Measurements from ENCODE around the gene STK17B.
"Not testable (repeated sequence)": the region's sequence is repeated elsewhere in the genome, so short reads cannot be mapped to it uniquely, and the experiment has no call there.

Gene STK17B

DNA sequence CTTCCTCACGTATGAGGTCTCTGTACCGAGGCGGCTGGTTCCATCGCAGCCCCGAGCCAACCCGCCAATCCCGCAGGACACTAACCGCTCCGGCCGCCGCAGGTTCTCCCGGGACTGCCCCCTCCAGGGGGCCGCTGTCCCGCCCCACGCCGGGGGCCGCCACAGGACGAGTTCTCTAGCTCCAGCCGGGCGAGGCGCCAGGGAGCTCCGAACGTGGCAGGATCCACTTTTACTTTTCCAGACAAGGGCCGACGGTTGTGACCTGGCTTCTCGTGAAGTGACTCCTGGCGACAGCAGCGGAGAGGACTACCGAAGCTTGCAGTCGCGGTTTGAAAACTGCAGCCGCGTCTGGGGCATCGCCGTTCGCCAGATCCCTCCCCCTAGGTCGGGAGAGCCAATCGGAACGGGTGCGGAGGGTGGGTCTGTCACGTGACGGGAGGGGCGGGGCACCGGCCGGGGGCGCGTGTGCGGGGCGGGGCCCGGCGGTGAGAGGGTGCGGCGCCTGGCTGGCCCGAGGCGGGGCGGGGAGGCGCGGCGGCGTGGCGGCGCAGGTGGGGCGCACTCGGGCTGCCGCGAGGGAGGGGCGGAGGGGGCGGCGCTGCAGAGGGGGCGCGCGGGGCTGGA lies at the start of gene STK17B:
Gene STK17B, minus strand, starts transcription at position 331 of the 624 bp plus-strand sequence. CDS start 8,195 bp downstream, outside the sequence.
- peak; percentile 92 to 95 for DNase-seq (ENCODE audit: low read depth in 2 of 2)

- DNase-seq (ENCODE audit: low read depth in 2 of 2), result no peak
Observed at GRCh38 chr2:196220671-196221070, 49.3 kb upstream of the STK17B start.

DNA sequence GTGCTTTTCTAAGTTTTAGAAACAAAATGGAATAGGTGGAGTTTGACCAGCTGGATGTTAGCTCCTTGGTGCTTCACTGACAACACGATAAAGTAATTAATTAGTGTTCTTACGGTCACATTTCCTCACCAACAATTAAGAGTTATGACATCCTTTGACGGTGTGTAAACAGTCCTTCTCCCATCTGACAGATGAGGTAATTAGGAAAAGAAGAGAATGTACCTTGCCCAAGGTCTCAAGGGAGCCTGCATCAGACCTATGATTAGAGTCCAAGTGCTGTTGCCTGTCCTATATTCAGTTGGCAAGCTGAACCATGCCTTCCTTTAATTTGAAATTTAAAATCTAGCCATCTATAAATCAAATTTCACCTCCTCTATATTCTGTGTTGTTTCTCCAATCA lies 48.3 kb upstream of the STK17B start:
- DNase-seq (ENCODE audit: low read depth in 2 of 2), result no peak

DNA sequence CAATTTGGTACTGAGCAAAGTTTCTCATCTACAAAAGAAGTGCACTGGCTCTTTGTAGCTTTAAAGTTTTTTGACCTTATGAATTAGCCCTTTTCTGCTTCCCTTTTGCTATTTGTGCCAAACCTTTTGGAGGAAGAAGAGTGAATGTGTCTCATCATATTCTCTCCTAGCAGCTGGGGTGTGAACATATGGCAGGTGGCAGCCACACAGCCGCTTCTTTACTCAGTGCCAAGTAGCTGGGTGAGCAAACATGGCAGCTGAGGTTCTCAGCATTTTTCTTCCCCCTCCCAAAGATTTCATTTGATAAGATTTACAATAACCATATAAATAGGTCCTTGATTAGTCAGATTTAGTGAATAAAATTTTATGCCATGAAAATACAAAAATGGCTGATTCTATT lies 46.7 kb upstream of the STK17B start:
- no peak for DNase-seq (ENCODE audit: low read depth in 2 of 2)

DNA sequence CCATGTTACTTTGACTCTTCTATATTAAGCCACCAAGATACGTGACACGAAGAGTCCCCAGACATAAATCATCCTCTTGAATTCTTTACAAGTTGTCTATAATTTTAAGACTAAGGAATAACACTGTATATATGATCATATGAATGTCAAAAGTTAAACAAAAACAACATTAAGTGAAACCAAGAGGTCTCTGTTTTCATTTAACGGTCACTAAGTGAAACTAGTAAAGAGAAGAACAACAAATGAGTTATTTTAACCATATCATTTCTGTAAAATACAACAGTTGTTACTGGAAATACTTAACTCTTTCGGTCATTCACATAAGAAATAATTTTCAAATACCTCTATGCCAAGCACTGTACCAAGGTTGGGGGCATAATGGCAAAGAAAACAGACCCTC lies 45.7 kb upstream of the STK17B start:
- no peak for DNase-seq (ENCODE audit: low read depth in 2 of 2)

- no peak for DNase-seq (ENCODE audit: low read depth in 2 of 2)
Observed at GRCh38 chr2:196215376-196215775, 44.0 kb upstream of the STK17B start.

GRCh38 chr2:196214156-196214555 lies 42.8 kb upstream of the STK17B start:
- no peak for DNase-seq (ENCODE audit: low read depth in 2 of 2)

DNA sequence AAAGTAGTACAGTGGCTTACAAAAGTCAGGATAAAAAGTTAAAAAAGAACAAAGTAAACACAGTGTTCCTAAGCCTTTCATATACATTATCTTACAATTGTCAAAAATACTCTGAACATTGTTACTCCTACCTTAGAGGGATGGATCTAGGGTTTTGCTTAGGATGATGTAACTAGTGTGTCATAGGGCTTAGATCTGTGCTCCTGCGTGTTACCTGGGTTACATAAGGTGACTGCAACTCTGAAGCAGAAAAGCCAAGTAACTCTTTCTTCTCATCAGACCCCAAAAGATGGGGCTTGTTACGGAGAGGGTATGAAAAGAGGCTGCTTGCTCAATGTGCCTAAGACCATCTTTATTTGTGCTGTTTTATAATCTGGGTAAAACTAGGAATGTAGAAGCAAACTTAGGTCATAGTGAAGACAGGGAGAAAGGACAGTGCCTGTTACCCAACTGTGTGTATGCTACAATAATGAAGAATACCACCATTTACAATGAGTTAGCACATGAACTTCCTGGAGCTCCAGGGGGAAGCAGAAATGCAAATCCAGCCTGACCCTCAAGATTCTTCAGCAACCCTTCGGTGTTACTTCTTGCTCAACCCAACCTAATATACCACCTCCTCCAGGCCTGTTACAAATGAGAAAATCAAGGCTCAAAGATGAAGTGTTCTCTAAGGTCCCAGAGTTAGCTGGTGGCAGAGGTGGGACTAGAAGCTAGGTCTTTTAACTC lies 42.0 kb upstream of the STK17B start:
- DNase-seq (ENCODE audit: low read depth in 2 of 2), result no peak

GRCh38 chr2:196208915-196209314 lies 37.5 kb upstream of the STK17B start:
- no peak for DNase-seq (ENCODE audit: low read depth in 2 of 2)

GRCh38 chr2:196206804-196207203 lies 35.4 kb upstream of the STK17B start:
- DNase-seq (ENCODE audit: low read depth in 2 of 2), result no peak

GRCh38 chr2:196205881-196206435 lies 34.6 kb upstream of the STK17B start:
- no peak for DNase-seq (ENCODE audit: low read depth in 2 of 2)

- DNase-seq (ENCODE audit: low read depth in 2 of 2), result no peak
Observed at GRCh38 chr2:196205011-196205766, 33.8 kb upstream of the STK17B start.

DNA sequence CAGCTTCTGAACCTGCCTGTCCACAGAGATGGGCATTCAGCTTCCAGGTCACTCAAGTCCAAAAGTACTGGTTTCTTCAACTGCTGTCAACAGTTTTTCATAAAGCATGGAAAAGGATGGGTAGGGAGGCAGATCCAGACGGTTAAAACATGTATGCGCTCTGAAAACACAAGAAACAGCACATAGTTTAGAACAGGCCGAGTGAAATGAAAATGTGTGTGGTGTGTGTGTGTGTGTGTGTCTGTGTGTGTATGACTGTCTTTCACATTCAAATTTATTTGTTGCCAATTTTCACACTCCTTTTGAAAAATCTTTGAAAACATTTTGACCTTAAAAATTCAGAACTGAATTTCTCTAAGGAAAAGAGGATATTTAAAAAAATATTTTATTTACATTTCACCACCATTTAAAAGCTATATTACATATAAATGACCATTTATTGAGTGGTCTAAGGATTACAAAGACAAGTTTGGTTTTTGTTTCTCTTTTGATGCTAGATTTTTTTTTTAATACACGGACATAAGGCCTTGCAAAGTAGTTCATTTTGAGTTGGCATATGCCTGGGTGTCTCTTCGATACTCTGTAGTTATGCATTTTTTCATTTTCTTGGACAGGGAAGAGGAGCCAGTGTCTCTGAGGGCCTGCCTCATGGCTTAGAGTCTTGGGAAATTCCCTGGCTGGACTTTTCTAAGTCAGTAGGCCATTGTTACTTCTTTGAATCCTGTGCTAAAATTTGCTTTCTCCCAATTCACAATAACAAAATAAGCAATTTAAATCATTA lies 30.0 kb upstream of the STK17B start:
- DNase-seq (ENCODE audit: low read depth in 2 of 2), result no peak

DNA sequence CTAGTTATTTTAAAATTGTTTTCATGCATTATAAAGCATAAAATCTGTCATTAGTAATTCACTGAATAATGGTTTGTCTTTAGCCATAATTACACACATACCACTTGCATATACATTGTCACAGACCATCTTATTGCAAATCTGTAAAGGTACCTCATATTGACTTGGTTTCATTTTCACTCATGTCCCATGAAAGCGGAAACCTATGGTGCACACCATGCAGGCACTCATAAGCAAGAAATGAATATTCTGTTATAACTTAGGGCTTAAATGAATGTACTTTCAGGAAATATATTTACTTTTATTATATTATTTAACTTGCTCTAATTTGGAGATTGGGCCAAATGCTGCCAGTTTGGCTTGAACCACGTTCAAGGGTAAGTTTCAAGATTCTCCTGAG lies 29.2 kb upstream of the STK17B start:
- no peak for DNase-seq (ENCODE audit: low read depth in 2 of 2)

DNA sequence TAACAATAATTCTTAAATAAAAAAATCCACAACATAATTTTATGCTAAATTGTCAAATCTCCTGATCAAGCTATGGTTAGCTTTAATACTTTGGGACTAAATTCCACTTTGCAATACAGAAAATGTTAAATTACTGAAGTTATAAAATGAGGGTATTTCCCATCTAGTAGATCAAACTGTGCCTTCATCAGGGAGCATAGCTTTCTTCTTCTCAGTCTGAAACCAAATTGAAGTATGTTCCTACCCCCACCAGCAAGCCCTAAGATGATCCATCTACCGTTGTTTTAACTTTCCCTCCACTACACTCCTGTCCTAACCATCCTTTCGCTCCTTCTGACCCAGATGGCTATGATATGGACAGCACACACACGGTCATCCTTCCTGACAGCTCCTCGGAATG lies 24.4 kb upstream of the STK17B start:
- no peak for DNase-seq (ENCODE audit: low read depth in 2 of 2)

DNA sequence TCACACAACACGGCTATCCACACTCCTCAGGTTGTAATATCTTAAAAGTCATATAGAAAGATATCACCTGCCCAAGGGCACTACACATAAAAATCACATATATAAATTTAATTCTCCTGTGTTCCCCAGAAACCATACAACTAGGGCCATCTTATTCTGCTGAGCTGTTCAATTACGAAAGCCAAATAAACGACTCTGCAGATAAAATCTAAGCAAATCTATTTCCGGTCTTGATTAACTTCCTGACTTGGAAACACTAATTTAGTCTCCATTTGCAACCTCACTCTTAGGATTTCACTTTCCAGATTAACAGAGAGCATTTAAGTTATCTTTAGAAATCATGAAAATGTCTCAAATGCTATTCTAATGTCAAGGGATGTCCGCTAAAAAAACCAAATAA lies 23.9 kb upstream of the STK17B start:
- DNase-seq (ENCODE audit: low read depth in 2 of 2), result no peak

GRCh38 chr2:196191541-196191940 lies 20.2 kb upstream of the STK17B start:
- no peak for DNase-seq (ENCODE audit: low read depth in 2 of 2)

DNA sequence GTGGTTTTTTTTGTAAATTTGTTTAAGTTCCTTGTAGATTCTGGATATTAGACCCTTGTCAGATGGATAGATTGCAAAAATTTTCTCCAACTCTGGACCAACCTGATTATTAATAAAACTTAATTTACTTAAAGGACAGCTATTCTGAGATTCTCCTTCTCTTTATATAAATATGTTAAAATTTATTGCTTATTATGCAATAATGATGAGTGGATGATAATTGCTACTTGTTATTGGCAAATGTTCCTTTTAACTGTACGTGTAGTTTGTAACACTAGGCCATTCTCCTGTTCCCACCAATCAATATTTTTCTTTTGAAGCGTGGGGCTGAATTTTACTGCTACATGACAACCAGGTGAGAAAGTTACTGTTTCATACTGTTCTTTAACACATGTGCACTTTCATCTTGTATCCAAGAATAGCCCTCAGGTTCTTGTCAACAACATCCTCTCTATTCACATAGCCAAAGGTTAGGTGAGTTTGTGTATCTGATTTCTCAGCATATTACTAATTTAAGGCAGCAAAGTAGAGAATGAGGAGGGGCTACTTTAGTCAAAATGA lies 16.6 kb upstream of the STK17B start:
- DNase-seq (ENCODE audit: low read depth in 2 of 2), result no peak

DNA sequence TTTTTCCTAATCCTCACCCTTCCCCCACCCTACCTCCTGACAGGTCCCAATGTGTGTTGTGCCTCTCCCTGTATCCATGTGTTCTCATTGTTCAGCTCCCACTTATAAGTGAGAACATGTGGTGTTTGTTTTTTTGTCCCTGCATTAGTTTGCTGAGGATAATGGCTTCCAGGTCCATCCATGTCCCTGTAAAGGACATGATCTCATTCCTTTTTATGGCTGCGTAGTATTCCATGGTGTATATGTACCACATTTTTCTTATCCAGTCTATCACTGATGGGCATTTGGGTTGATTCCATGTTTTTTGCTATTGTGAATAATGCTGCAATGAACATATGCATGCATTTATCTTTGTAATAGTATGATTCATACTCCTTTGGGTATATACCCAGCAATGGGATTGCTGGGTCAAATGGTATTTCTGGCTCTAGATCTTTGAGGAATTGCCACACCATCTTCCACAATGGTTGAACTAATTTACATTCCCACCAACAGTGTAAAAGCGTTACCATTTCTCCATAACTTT lies 15.9 kb upstream of the STK17B start:
- not testable (repeated sequence) for DNase-seq (ENCODE audit: low read depth in 2 of 2)

- DNase-seq (ENCODE audit: low read depth in 2 of 2), result no peak
Observed at GRCh38 chr2:196186266-196186980, 15.0 kb upstream of the STK17B start.
